HG03095 (cell line): Measurements from ENCODE around the gene LSP1.

ENCODE experiments used
- ATAC-seq: cut with Tn5 transposase; IDR thresholded peaks from one replicate; pipeline ENCODE4 v1.9.1; 2021; ENCODE audit warnings: moderate library complexity; ENCODE audit not compliant: unreplicated experiment

The LSP1 gene

GRCh38 chr11:1836011-1836945, 16.6 kb upstream of the LSP1 start:
- no peak for ATAC-seq

- ATAC-seq = peak; percentile 47
These were observed 15.5 kb upstream of the LSP1 start for GRCh38 chr11:1837171-1838076.

GRCh38 chr11:1838077-1838425, 14.8 kb upstream of the LSP1 start:
- ATAC-seq = no peak

GRCh38 chr11:1838426-1839144, 14.3 kb upstream of the LSP1 start, which contains the start of gene TNNI2:
Gene TNNI2 (plus strand): TSS chr11:1838981. CDS start chr11:1839697, 716 bp downstream.
- no peak for ATAC-seq

- ATAC-seq = no peak
These were observed 13.5 kb upstream of the LSP1 start for GRCh38 chr11:1839204-1839923.

- ATAC-seq = no peak
These were observed 12.7 kb upstream of the LSP1 start for GRCh38 chr11:1839924-1840779.

- no peak for ATAC-seq
These were observed 12.0 kb upstream of the LSP1 start for GRCh38 chr11:1840780-1841480.

GRCh38 chr11:1841511-1842148, 11.3 kb upstream of the LSP1 start:
- ATAC-seq = no peak

GRCh38 chr11:1842149-1843097, 10.5 kb upstream of the LSP1 start:
- no peak for ATAC-seq

GRCh38 chr11:1843098-1843473, 9.8 kb upstream of the LSP1 start:
- no peak for ATAC-seq

- ATAC-seq = no peak
These were observed 9.1 kb upstream of the LSP1 start for GRCh38 chr11:1843796-1844195.

GRCh38 chr11:1844221-1845094, 8.4 kb upstream of the LSP1 start:
- no peak for ATAC-seq

- ATAC-seq = no peak
These were observed 7.8 kb upstream of the LSP1 start for GRCh38 chr11:1845095-1845429.

GRCh38 chr11:1845561-1846452, 7.1 kb upstream of the LSP1 start:
- no peak for ATAC-seq

GRCh38 chr11:1846453-1846932, 6.4 kb upstream of the LSP1 start:
- ATAC-seq = no peak
